Left colon (tissue), 2 donors: Measurements from ENCODE around the gene SELENOI. TPM values are rescaled to one million over a fixed set of nuclear protein-coding genes. Genes with fewer than 3 reads are reported as not detected.
"Not testable (repeated sequence)": the region's sequence is repeated elsewhere in the genome, so short reads cannot be mapped to it uniquely, and the experiment has no call there.

Experiments used
- ATAC-seq: fragments of 200-7000 bp; cut with Tn5 transposase; one replicate; pipeline ENCODE4 v1.9.1; 2020; ENCODE audit warnings: mild to moderate bottlenecking, moderate library complexity
- DNase-seq, 2 donors: peaks; one replicate each; pipeline ENCODE4 v3.0.0-alpha.2; 2020
- intact Hi-C, 2 donors: fragments of 100-400 bp; cut with DNase I in 1 of 2; cut with micrococcal nuclease in 1 of 2; formaldehyde crosslinking; loops; one replicate each; pipeline versions ENCODE4 v1.11.2 to v1.14.0; 2022; cut with DNase I, micrococcal nuclease
- long read RNA-seq: library from polyadenylated mRNA; unstranded; transcript quantifications from one replicate; pipeline ENCODE4 v2.0.0, GENCODE V29; 2021
- total RNA-seq, 2 donors: library from RNA; stranded (reverse); fragmentation: NEBNext Ultra II Directional; extraction: Animal tissue kit (Norgen Biotek cat#: 25700); gene quantifications; one replicate each; pipeline ENCODE4 v1.2.1, GENCODE V29; 2021
- donor health status: DM: no; HTN: no; CAD: no.
- donor health status: DM: yes; HTN: yes; CAD: no.

SELENOI gene
- total RNA-seq: 10 to 100 TPM; 31.7 to 44.5 TPM
- long read RNA-seq, full-length matches to known transcripts: 2 of 8 reads
- long read RNA-seq, partial matches to known transcripts: 1 of 8 reads
- long read RNA-seq, other reads (novel, unspliced or antisense): 5 of 8 reads

DNA sequence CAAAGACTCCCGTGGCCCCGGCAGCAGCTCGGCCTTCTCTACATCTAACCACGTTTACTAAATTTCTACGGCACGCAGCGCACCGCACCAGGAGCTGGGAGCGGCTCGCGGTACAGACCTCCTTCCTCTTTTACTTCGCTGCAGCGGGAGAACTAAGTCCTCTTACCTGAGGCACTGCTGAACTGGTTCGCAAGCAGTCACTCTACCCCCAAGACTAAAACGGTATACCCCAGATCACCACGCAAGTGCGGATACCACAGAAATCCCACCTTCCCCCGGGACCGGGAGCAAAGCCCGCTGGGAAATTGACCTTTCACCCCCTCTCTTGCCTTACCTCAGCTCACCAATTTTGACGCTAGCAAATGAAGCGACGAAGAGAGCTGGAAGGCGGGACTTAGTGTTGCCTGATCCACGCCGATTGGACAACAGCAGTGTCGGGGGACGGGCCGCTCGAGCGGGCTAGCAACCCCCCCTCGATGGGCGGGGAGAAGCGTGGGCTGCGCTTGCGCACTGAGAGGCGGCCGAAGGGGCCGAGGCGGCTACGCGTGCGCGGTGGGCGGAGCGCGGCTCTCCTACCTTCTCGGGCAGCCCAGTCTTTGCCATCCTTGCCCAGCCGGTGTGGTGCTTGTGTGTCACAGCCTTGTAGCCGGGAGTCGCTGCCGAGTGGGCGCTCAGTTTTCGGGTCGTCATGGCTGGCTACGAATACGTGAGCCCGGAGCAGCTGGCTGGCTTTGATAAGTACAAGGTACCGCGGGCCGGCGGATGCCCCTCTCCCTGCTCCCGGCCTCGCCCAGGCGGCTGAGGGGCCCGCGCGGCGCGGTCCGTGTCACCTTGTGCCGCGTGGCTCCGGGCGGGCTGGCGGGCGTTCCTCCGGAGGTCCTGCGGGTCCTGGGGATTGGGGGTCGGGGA is at the start of gene SELENOI:
SELENOI (plus strand) TSS at position 599 of the 909 bp plus-strand sequence; CDS start at position 689, 90 bp downstream.
- ATAC-seq (peak; percentile 90), DNase-seq (peak; percentile 99)
- intact Hi-C loops: no loop called here

DNA sequence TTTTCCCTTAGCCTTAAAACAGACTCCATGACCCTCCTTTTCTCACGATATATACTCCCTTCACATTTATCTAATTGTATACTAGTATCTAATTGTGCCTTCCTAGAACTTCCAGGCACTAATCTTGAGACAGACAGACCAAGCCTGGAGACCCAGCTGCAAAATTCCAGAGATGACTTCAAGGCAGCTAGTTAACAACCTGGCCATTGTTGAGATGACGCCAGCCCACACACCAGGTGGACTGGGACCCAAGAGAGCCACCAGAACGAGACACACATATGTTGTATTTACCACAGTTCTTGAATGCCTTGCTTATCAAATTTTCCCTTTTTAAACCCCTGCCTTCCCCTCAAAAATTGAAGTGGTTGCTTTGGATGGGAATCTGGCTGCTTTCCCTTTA is 48.9 kb upstream of the SELENOI start:
- ATAC-seq (no peak), DNase-seq (no peak)
- intact Hi-C loops: no loop called here

- no peak for DNase-seq
- no peak for ATAC-seq
- intact Hi-C loops: no loop called here
These were observed 47.7 kb upstream of the SELENOI start for GRCh38 chr2:26298286-26298637.

DNA sequence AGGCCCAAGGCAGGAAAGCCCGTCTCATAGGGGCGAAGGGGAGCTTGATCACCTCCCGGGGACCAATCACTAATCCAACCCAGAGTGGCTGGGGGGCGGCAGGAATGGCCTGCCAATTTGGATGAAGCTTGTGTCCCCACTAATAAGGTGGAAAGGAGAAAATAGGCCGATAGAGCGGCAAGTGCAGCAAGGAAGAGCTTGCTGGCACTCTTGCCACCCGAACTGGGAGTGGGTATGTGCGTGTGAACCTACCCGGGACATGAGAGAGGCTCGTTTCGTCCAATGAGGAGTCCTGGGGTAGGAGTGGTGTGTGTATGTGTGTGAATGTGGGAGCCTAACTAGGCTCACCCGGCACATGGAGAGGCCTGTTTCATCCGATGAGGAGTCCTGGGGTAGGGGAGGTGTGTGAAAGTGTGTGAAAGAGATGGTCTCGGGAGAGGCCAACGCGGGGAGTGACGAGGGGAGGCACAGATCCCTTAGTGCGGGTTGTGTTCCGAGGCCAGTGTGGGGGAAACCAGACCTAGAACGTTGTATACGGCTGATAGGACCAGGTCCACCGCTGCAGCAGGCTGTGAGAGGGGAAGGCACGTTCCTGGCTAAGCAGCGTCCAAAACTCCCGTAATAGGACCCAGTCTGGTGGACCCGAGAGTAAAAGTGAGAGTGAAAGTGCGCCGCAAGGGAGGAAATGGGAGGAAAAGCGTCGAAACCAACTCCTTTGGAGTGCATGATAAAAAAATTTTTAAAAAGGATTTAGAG is 47.1 kb upstream of the SELENOI start:
- DNase-seq: peak; percentile 35 to 52
- peak; percentile 45 for ATAC-seq
- intact Hi-C loops: no loop called here

DNA sequence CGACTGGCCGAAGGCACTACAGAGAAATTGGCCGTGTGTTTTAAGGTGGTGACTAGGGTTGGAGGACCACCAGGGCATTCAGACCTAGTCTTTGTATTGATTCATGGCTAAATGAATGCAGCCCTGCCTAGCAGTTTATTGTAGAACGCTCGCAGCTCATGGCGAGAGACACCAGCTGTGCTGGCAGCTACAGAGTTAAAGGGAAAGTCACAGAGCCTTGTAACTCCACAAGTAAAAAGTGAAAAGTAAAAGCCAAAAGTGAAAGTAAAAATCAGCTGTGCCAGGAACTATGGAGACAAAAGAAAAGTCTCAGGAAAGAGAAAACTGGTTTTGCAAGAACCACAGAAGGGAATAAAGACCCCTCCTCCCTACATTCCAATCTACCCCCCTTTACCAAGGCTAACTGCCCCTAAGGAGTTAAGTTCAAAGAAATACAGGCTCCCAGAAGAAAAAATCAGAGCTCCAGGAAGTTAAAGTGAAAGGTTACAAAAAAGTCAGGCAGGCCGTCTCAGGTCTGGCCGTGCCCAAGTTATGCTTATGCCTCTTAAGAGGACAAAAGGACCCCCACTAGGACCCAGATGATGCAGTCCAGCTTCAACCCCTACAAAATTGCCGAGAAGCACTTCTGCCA is 46.4 kb upstream of the SELENOI start:
- DNase-seq: peak in 1 of 2 donors; percentile 38

DNA sequence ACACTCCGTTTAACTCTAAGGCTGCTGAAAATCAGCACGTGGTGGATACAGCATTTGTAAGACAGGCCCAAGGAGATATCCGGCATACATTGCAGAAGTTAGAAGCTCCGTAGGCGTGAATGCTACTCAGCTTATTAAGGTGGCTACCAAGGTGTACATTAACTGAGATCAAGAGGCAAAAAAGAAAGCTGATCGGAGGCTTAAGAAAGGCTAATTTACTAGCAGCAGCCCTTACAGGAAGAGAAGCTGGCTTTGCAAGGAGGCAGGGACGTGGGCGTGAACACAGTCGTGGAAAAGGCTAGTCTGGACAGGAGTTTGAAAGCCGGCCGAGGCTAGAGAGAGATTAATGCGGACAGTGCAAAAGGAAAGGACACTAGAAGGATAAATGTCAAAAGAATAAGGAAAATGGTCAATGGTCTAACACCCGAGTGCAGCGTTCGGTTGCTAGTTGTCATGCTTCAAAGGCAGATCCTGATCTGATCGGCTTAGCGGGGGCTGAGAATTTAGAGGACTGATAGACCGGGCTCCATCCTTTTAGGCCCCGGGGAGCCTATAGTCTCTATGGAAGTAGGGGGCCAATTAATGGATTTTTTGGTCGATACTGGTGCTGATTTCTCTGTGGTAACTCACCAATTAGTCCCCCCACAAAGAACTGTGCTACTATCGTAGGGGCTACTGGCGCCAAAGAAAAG is 45.6 kb upstream of the SELENOI start:
- peak; percentile 67 for ATAC-seq
- intact Hi-C loops: no loop called here
- peak; percentile 49 to 51 for DNase-seq

More for the DNA sequence above, 46.4 kb upstream of the SELENOI start:
- peak; percentile 81 for ATAC-seq
- intact Hi-C loops: no loop called here

DNA sequence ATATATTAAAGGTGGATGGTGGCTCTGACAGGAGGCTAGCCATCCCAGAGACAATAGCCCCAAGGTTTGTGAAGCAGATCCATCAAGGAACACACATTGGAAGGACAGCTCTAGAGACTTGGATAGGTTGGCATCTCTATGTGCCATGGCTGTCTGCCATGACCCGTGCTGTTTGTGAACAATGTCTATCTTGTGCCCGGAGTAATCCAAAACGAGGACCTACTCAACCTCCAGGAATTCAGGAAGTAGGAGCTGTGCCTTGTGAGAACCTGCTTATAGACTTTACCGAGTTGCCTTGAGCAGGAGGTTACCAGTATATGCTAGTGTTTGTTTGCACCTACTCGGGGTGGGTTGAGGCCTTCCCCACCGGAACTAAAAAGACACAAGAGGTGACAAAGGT is 43.1 kb upstream of the SELENOI start:
- no peak for ATAC-seq
- no peak for DNase-seq

GRCh38 chr2:26305094-26305493 is 40.8 kb upstream of the SELENOI start:
- ATAC-seq: peak; percentile 95
- intact Hi-C loops: not testable (repeated sequence)
- peak in 1 of 2 donors; percentile 41 for DNase-seq

More for the DNA sequence above, 43.1 kb upstream of the SELENOI start:
- intact Hi-C loops: no loop called here

- intact Hi-C loops: no loop called here
- no peak for DNase-seq
- ATAC-seq: peak; percentile 15
These were observed 40.4 kb upstream of the SELENOI start for GRCh38 chr2:26305540-26305939.

- intact Hi-C loops: no loop called here
- ATAC-seq (no peak), DNase-seq (no peak)
These were observed 36.0 kb upstream of the SELENOI start for GRCh38 chr2:26309921-26310320.

GRCh38 chr2:26312471-26312870 is 33.5 kb upstream of the SELENOI start:
- intact Hi-C loops: no loop called here
- ATAC-seq (no peak), DNase-seq (no peak)

GRCh38 chr2:26313446-26313845 is 32.5 kb upstream of the SELENOI start:
- DNase-seq: no peak
- no peak for ATAC-seq
- intact Hi-C loops: no loop called here

DNA sequence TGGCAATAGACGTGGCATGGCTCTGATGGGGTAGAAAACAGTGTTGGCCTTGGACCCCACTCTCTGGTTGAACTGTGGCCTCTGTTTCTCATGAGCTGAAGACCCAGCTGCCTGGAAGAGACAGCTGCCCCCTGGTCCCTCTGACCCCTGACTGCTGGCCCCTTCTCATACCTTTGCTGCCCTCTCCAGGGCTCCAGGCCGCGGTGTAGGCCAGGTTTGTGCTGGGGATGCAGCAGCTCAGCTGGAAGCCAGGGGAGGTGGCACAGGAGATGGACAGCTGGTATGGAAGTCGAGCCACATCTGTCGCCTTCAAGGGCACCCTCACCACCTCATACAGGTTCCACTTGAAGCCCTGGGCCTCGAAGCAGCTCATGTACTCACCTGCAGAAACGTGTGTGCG is 31.7 kb upstream of the SELENOI start:
- intact Hi-C loops: no loop called here
- no peak for ATAC-seq
- DNase-seq: no peak

DNA sequence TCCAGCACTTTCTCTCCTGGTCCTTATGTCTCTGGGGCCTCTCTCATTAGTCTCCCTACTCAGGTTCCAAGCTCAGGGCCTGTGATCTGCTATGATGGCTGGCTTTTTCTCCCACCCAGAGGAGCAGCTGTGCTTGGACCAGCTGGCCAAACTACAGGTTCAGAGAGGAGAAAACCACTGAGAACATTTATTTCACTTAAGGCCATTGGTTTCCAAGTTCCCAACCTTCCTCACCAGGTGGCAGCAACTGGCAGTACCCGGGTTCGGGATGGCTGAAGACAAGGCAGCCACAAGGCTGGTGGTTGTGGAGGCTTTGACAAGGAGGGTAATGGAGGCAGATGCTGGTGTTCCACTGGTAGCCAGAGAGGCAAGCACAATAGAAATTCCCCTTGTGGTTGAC is 29.9 kb upstream of the SELENOI start:
- DNase-seq (no peak), ATAC-seq (no peak)
- intact Hi-C loops: no loop called here

DNA sequence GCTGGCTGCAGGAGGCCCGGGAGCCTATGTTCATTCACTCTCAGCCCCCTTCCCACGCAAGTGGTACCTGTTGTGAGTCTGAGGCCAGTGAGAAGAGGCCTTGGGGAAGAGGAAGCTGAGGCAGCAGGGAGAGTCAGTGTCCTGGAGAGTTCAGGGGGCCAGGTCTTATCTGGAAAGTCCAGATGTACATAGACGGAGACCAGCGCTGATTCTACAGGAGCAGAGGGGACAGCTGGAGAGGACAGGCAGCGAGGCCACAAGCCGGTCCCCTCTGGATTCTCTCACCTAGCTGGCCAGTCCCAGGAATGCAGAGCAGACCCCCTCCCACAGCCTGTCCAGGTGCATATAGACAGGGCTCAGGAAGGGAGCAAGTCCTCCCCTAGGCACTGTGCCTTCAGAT is 29.1 kb upstream of the SELENOI start:
- ATAC-seq: no peak

DNA sequence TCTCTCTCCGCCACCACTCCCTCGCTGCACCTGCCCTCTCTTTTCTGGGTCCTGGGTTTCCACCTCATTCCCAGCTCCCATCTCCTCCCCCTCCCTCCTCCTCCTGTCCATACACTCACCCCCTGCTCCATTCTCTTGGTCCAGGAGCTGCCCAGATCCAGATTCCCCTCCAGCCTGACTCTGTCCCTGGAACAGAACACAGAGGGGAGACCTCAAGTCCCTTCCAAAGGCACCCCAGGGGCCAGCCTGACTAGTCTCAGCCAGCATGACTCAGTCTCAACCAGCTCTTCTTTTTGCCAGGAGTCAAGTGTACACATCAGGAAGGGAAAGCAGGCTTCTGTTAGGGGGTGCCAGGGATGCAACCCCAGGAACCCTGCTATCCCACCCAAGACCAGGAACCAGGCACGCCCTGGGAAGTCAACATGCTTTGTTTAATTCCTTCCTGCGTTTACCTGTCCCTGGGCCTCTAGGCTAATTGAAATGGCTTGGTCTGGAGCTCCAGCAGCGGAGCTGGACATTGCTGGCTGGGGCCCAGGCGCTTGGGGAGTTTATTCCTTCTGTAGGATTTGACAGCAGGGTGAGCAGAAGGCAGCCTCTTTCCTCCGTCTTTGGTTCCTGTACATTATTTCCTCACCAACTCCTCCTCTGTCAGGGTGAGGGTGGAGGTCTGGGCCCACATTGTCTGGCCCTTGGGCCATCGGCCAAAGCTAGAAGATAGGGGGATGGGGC is 28.4 kb upstream of the SELENOI start:
- ATAC-seq (no peak), DNase-seq (no peak)
- intact Hi-C loops: no loop called here

More for the DNA sequence above, 29.1 kb upstream of the SELENOI start:
- intact Hi-C loops: no loop called here
- no peak for DNase-seq

DNA sequence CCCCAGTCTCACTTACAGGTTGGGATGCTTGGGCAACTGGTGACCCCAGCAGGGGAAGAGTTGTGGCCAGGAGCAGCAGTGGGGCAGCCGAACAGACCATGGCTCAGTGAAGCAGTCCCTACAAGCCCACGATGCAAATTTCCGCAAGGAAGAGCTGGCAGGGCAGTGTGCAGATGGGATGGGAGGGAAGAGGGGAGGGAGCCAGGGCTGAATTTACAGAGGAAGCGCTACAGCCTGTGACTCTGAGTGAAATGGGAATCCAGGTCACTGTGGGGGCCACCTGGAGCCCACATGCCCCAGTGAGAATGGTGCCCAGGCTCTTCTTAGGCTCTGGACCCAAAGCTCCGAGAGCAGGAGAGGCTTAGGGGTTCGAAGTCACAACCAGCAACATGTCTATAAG is 27.0 kb upstream of the SELENOI start:
- ATAC-seq: no peak
- intact Hi-C loops: no loop called here
- DNase-seq: no peak

DNA sequence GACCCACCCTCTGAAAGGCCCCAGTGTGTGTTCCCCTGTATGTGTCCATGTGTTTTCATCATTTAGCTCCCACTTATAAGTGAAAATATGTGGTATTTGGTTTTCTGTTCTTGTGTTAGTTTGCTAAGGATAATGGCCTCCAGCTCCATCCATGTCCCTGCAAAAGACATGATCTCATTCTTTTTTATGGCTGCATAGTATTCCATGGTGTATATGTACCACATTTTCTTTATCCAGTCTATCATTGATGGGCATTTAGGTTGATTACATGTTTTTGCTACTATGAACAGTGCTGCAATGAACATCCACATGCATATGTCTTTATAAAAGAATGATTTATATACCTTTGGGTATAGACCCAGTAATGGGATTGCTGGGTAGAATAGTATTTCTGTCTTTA is 21.5 kb upstream of the SELENOI start:
- intact Hi-C loops, ATAC-seq, DNase-seq: not testable (repeated sequence)
